Body of pancreas (tissue), 4 donors: ENCODE measurements around the gene TMEM14B. TPM values are rescaled to one million over a fixed set of nuclear protein-coding genes. Genes with fewer than 3 reads are reported as not detected.
"Not testable (repeated sequence)": the region's sequence is repeated elsewhere in the genome, so short reads cannot be mapped to it uniquely, and the experiment has no call there.

Source experiments
- ATAC-seq: fragments of 150-250 bp; one replicate; pipeline ENCODE4 v1.9.1; 2016
- DNase-seq, 4 donors: peaks; one replicate each; pipeline ENCODE4 v3.0.0-alpha.2; 2019
- H3K27ac ChIP-seq, 4 donors: fragments of 200-600 bp; sonication (generic); 1 replicate in 3 of 4; 2 replicates in 1 of 4; pipeline versions ENCODE4 v1.5.1 to v1.6.1; 2016 to 2019; ENCODE audit warnings: mild to moderate bottlenecking in 1 of 4, mixed read lengths in 1 of 4, moderate library complexity in 1 of 4
- H3K27me3 ChIP-seq, 2 donors: fragments of 200-600 bp; sonication (generic); one replicate each; pipeline ENCODE4 v1.6.0; 2016; ENCODE audit warnings: mild to moderate bottlenecking in 1 of 2
- H3K36me3 ChIP-seq, 2 donors: fragments of 200-600 bp; sonication (generic); replicated peaks in 1 of 2; 2 replicates each; pipeline ENCODE4 v1.5.1; 2016; ENCODE audit warnings: low read depth in 2 of 2; ENCODE audit not compliant: insufficient read depth in 1 of 2
- H3K4me1 ChIP-seq: fragments of 200-600 bp; sonication (generic); one replicate; pipeline ENCODE4 v1.6.0; 2016
- H3K4me3 ChIP-seq, 2 donors: fragments of 200-600 bp; sonication (generic); 1 replicate in 1 of 2; 2 replicates in 1 of 2; pipeline ENCODE4 v1.5.1; 2016 to 2019
- H3K9me3 ChIP-seq, 3 donors: fragments of 200-600 bp; sonication (generic); 1 replicate in 2 of 3; 2 replicates in 1 of 3; pipeline ENCODE4 v1.5.1; 2016
- CTCF ChIP-seq, 7 experiments: fragments of 450-650 bp in 4 of 7; fragments of 200-600 bp in 3 of 7; sonication (generic) in 3 of 7; IDR thresholded peaks; one replicate each; pipeline ENCODE4 v1.5.1; 2016 to 2019; ENCODE audit warnings: antibody characterized with exemption in 7 of 7
- POLR2A ChIP-seq, 3 donors: fragments of 450-650 bp; IDR thresholded peaks; one replicate each; pipeline ENCODE4 v1.6.1; 2016; ENCODE audit warnings: antibody characterized with exemption in 3 of 3, mild to moderate bottlenecking in 2 of 3
- WGBS, 2 donors: methylation state at CpG; one replicate each; pipeline ENCODE4 v1.1.5; 2017; 5-methylcytosine and 5-hydroxymethylcytosine counted together
- intact Hi-C: fragments of 100-400 bp; cut with DNase I; formaldehyde crosslinking; loops from one replicate; pipeline ENCODE4 v1.15.1; 2023
- total RNA-seq, 2 donors: library from RNA; depleted of rRNA; stranded (reverse); fragments of >200 nt; gene quantifications; one replicate each; pipeline ENCODE4 v1.1.0, GENCODE V29; 2016

TMEM14B gene
- total RNA-seq, 2 donors from 2014 or later = 49.3 to 49.4 TPM

- no peak overlapping the region for H3K4me3 ChIP-seq
- 80 to 89% methylated on average over 2 of the region's 2 CpGs for WGBS, 2 donors
- no peaks in the 10 kb centered on the region for H3K4me1 ChIP-seq
- H3K36me3 ChIP-seq = peaks cover 0 to 2% of the 10 kb centered on the region in 2 donors
- no peak for ATAC-seq
- intact Hi-C loops = no loop called here
- DNase-seq = no peak
- no peaks in the 10 kb centered on the region for H3K9me3 ChIP-seq
- no peak overlapping the region for H3K27ac ChIP-seq
- H3K27me3 ChIP-seq = no peaks in the 10 kb centered on the region
- TF ChIP-seq CTCF (IDR thresholded peaks at IDR 0.05) = no peak
- TF ChIP-seq POLR2A (IDR thresholded peaks at IDR 0.05) = no peak
Measured at GRCh38 chr6:10736731-10737130, 10.9 kb upstream of the TMEM14B start.

GRCh38 chr6:10740061-10740460 is 7.5 kb upstream of the TMEM14B start:
- Histone ChIP-seq H3K9me3 (no peaks in the 10 kb centered on the region), H3K27me3 (no peaks in the 10 kb centered on the region), H3K36me3 (no peaks in the 10 kb centered on the region), H3K27ac (no peak overlapping the region), H3K4me1 (no peaks in the 10 kb centered on the region), H3K4me3 (no peak overlapping the region)
- DNase-seq (no peak), ATAC-seq (no peak)
- no peak for TF ChIP-seq POLR2A (IDR thresholded peaks at IDR 0.05)
- TF ChIP-seq CTCF (IDR thresholded peaks at IDR 0.05) = no peak
- intact Hi-C loops = loop anchor here (10.0 kb wide), 1 partner anchor 45 kb away; the partner anchor contains the start of genes C6orf52 and PAK1IP1

GRCh38 chr6:10741643-10742042 is 6.0 kb upstream of the TMEM14B start:
- DNase-seq, ATAC-seq, H3K4me1 ChIP-seq, H3K27me3 ChIP-seq, H3K9me3 ChIP-seq, H3K4me3 ChIP-seq, H3K27ac ChIP-seq, H3K36me3 ChIP-seq: not testable (repeated sequence)
- intact Hi-C loops = loop anchor here (10.0 kb wide), 1 partner anchor 47 kb away; the partner anchor contains the start of genes C6orf52 and PAK1IP1
- WGBS, 2 donors = 80 to 93% methylated on average over 4 of the region's 4 CpGs

GRCh38 chr6:10742251-10742650 is 5.4 kb upstream of the TMEM14B start:
- WGBS, 2 donors = 93 to 97% methylated on average over 11 to 12 of the region's 12 CpGs
- intact Hi-C loops = loop anchor here (10.0 kb wide), 1 partner anchor 47 kb away; the partner anchor contains the start of genes C6orf52 and PAK1IP1

GRCh38 chr6:10743515-10743914 is 4.1 kb upstream of the TMEM14B start:
- peaks cover 12% of the 10 kb centered on the region for H3K4me1 ChIP-seq
- TF ChIP-seq CTCF (IDR thresholded peaks at IDR 0.05) (no peak), POLR2A (IDR thresholded peaks at IDR 0.05) (no peak)
- no peak overlapping the region for H3K4me3 ChIP-seq
- ATAC-seq (no peak), DNase-seq (no peak)
- no peaks in the 10 kb centered on the region for H3K27me3 ChIP-seq
- no peaks in the 10 kb centered on the region for H3K9me3 ChIP-seq
- WGBS, 2 donors = 79 to 80% methylated on average over 6 of the region's 6 CpGs
- H3K27ac ChIP-seq = no peak overlapping the region
- no peaks in the 10 kb centered on the region for H3K36me3 ChIP-seq
- intact Hi-C loops = loop anchor here (10.0 kb wide), 1 partner anchor 49 kb away; the partner anchor contains the start of genes C6orf52 and PAK1IP1

More at GRCh38 chr6:10742251-10742650, 5.4 kb upstream of the TMEM14B start:
- no peak for ATAC-seq
- no peak overlapping the region for H3K27ac ChIP-seq
- H3K4me1 ChIP-seq = peaks cover 9% of the 10 kb centered on the region
- H3K9me3 ChIP-seq = no peaks in the 10 kb centered on the region
- TF ChIP-seq CTCF (IDR thresholded peaks at IDR 0.05) = no peak
- TF ChIP-seq POLR2A (IDR thresholded peaks at IDR 0.05) = no peak
- H3K4me3 ChIP-seq = no peak overlapping the region
- H3K27me3 ChIP-seq = no peaks in the 10 kb centered on the region
- DNase-seq = no peak
- H3K36me3 ChIP-seq = no peaks in the 10 kb centered on the region
